GM19438 (cell line): ENCODE results near the gene PVALB.

ENCODE experiments used
- ATAC-seq: cut with Tn5 transposase; IDR thresholded peaks from one replicate; pipeline ENCODE4 v1.9.1; 2021; ENCODE audit warnings: low read depth; ENCODE audit not compliant: unreplicated experiment

Gene PVALB

DNA sequence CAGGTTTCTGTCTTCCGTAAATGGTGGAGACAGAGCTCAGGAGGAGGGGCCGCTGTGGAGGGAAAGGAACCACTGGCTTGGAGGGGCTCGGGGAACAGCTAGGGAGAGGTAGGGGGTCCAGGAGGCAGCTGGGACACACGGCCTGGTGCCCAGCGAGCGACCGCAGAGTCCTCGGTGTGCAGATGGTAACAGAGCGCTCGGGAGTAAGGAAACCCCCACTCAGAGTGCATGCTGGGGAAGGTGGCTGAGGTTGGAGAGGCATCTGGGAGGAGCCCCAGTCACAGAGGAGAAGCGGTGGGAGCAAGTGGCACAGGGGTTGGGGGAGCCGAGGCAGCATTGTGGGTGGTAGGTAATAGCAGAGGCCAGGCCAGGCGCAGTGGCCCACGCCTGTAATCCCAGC lies 33.2 kb upstream of the PVALB start:
- ATAC-seq: no peak

DNA sequence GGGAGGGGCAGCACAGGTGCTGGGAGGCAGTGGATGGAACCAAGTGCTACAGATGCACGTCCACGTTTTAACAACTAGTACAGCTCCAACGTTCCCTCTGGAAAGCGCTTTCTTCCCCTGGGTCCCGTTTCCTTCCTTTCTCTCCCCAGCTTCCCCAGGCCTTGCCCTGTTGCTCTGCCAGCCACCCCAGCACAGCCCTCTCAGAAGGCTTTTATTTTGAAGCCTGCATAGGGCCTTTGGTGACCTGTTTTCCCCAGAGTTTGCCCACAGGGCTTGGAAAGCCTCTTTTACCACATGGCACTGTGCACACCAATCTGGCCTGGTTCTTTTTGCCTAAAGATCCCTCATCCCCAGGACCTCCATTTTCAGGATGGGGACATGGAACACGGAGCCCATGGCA lies 30.1 kb upstream of the PVALB start:
- ATAC-seq: no peak

DNA sequence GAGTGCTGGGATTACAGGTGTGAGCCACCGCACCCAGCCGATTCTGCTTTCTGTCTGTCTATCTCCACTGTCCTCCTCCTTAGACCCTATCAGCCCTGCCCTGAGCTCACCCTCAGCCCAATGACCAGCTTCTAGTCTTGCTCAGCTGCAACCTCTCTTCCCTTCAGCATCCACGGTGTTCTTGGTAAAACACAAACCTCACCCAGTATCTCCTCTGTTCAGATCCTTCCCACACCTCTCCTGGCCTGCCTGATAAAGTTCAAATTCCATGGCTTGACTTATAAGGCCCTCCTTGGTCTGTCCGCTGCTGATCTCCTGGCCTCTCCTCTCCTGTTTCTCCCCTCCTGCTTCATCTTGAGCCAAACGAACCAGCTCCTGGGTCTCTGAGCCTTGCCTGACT lies 29.4 kb upstream of the PVALB start:
- ATAC-seq: no peak

DNA sequence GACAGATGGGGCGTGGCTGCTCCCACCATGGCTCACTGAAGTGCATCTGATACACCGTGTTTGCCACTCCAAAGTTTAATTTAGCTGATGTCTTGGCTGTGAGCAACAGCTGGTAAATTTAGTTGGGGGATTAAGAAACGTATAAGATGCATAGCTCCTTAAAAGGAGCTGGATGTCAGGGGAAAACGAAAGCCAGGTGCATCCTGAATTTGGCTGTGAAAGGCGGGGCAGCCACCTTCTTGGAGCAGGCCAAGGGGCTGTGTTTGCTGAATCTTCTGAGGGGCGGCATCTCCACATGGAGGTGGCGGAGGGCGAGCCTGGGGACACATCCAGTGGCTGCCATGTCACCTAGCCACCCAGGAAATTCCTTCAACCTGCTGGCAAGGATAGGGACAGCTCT lies 23.3 kb upstream of the PVALB start:
- no peak for ATAC-seq

DNA sequence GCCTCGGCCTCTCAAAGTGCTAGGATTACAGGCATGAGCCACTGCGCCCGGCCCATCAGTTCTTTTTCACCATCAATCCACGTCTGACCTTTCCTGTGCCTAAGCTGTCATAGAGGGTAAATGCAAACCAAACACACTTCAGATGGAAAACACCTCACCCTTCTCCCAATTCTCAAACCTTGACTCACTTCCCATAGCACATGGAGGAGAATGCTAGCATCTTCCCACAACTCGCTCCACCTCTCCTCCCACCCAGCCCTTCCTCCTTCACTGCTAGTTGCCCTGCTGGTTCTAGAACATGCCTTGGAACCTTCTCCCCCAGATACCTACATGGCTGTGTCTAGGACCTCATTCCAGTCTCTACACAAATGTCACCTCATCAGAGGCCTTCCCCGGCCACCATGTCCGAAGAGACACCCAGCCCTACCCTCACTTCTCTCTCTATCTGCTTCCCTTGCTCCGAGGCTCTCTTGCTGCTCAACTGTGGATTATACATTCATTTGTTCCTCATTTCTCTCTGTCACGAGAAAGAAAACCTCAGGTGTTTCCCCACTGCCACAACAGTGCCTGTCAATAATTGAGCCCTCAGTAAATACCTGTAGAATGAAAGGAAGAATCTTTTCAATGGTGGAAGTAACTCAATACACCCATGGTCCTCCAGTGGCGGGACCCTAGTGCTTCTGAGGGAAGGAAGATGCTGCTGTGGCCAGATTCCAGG lies 22.7 kb upstream of the PVALB start:
- no peak for ATAC-seq

DNA sequence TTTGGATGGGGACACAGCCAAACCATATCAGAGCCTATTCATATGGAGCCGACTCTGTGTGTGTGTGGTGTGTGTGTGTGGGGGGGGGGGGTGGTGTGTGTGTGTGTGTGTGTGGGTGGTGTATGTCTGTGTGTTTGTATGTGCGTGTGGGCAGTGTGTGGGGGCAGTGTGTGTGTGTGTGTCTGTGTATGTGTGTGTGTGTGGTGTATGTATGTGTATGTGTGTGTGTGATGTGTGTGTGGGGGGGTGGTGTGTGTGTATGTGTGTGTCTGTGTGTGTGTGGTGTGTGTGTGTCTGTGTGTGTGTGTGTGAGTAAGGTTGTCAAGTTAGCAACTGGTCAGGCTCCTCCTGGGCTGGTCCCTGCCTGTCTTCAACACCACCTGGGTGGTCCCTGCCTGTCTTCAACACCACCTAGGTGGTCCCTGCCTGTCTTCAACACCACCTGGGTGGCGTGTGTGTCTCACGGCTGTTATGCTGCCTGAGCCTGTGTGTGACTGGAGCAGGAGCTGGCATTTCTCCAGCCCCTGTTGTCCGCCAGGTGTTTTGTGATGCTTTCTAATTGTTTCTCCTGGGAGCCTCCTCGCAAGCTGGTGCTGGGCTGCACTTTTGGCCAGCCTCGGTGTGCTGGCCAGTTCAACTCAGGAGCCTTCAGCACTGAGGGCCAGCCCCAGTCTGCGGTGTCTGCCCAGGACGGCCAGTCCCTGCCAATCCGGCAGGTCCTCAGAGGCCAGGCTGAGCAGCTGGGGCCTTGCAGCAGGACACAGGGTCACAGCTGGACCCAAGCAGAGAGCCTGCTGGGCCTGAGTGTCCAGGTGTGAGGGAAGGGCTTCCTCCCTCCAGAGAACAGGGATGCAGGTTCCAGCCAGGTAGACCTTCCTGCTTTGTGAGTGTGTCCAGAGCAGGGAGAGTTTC lies 21.5 kb upstream of the PVALB start:
- ATAC-seq: no peak

DNA sequence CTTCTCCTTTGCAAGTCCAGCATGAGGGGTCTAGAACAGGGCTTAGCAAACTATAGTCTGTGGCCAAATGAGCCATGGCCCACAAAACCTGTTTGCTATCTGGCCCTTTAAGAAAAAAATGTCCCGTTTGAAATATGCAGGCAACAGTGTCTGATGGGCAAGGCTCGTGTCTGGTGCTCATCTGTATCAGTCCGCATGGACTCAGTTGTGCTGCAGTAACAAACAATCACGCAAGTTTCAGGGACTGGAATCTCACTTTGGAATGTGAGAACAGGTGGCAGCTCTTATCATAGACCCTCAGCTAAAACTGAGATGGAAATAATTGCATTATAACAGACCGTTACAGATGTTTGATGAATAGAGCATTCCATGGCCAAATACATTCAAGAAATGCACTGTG lies 19.1 kb upstream of the PVALB start:
- no peak for ATAC-seq

DNA sequence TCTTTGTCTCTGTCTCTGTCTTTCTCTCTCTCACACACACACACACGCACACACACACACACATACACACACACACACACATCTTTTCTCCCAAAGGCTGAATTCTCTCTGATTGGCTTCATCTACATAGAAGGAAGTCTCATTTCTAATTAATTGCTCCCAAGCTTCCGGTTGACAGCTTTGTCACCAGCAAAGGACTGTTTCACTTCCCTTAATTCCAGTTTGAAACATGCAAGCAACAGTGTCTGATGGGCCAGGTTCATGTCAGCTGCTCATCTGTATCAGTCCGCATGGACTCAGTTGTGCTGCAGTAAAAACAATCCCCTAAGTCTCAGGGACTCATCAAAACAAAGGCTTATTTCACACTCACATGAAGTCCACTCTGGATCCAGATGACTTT lies 16.2 kb upstream of the PVALB start:
- ATAC-seq: no peak

DNA sequence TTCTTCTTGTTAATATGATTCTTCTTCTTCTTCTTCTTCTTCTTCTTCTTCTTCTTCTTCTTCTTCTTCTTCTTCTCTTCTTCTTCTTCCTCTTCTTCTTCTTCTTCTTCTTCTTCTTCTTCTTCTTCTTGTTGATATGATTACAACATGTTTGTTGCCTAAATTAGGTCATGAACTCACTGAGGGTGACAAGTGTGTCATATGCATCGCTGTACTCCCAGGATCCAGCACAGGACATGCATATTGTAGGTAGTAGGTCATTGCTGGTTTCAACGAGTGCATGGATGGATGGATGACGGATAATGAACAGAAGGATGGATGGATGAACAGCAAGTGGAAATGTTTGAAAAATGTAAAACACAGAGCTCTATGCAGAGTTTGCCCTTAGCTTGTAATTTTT lies 14.9 kb upstream of the PVALB start:
- ATAC-seq: no peak

DNA sequence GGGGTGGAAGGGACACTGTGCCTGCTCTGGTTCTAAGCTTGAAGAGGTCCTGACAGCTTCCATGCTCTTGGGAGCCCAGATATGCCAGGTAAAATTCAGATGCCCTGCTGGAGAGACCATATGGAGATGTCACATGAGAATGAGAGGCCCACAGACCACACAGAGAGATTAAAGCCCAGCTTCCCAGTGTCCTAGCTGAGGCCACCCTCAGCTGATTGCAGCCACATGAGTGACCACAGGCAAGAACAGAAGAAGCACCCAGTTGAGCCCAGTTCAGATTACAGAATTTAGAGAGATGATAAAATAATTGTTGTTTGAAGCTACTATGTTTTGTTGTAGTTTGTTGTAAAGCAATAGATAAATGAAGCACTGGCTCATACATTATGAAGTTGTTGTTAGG lies 14.4 kb upstream of the PVALB start:
- ATAC-seq: no peak

DNA sequence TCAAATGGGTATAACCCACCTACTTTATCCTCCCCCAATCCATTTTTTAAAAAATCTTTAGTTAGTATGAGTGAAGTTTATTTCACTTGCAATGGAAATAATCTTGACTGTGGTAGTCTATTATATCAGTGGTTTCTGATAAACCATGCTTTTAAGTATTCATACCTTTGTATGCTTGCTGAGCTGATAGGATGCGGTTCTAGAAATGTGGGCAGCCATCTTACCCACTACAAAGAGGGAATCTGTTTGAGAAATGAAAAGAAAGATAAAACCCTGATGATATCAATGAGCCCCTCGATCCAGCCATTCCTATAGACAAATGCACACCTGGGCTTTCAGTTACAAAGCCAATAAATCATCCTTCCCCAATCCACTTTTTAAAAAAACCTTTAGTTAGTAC lies 13.8 kb upstream of the PVALB start:
- no peak for ATAC-seq

DNA sequence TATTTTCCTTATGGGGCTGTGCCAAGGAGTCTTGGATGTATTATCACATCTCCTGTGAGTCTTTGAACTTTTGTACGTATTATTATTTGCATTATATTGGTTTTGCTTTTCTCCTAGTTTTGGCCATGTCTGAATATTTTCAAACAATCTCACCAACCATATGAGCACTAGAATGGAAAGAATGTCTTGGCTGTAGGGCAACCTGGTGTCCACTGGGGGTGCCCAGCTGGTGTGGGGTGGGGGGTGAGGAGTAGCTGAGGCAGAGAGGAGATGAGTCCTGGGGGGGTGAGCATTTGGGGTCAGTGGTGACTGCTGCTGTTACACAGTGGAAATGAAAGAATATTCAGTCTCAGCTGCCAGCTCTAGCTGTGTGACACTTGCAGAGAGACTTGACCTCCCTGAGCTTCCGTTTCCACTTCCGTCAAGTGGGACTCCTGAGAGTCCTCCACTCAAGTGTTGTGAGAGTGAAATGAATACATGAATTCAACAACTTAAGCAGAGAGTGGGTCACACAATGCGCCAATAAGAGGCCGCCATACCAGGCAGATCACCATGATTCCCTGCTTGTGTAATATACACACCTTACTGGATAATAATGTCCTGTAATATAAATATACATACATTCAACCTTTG lies 12.7 kb upstream of the PVALB start:
- no peak for ATAC-seq

DNA sequence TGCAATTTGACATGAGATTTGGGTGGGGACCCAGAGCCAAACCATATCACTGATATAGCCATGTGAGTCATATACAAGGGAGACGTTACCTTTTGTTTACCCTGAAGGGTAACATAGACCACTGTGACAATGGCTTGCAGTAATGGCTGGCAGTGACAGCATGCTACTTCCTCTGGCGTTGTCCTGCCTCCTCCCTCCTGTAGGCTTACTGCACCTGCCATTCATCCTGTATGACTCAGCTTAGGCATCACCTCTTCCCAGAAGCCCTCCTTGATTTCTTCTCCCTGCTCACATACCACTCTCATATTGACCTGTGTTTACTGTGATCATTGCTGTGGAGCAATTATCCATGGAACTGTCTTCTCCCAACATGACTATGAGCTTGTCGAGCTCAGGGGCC lies 12.0 kb upstream of the PVALB start:
- ATAC-seq: no peak

DNA sequence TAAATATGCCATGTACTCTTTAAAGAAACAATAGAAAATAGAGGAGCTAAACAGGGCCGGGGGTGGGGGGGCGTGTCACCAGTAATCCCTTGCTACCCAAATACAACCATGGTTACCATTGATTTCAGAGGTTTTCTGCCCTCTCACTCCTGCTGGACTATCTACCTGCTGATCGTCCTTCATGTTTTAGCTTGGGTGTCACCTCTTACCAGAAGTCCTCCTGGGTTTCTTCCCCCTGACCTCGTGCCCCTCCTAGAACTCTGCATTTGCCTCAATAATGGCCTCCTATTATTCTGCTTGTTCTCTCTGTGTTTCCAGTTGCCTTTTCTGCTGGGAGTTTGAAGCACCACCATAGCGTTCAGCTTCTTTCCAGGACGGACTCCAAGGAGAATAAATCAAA lies 9.4 kb upstream of the PVALB start:
- ATAC-seq: no peak

DNA sequence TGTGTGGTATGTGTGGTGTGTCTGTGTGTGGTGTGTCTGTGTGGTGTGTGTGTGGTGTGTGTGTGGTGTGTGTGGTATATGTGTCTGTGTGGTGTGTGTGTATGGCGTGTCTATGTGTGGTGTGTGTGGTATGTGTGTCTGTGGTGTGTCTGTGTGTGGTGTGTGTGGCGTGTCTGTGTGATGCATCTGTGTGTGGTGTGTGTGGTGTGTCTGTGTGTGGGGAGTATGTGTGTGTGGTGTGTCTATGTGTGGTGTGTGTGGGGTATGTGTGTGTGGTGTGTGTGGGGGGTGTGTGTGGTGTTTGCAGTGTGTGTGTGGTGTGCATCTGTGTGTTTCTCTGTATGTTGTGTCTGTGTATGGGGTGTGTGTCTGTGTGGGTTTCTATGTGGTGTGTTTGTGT lies 7.8 kb upstream of the PVALB start:
- ATAC-seq: no peak

DNA sequence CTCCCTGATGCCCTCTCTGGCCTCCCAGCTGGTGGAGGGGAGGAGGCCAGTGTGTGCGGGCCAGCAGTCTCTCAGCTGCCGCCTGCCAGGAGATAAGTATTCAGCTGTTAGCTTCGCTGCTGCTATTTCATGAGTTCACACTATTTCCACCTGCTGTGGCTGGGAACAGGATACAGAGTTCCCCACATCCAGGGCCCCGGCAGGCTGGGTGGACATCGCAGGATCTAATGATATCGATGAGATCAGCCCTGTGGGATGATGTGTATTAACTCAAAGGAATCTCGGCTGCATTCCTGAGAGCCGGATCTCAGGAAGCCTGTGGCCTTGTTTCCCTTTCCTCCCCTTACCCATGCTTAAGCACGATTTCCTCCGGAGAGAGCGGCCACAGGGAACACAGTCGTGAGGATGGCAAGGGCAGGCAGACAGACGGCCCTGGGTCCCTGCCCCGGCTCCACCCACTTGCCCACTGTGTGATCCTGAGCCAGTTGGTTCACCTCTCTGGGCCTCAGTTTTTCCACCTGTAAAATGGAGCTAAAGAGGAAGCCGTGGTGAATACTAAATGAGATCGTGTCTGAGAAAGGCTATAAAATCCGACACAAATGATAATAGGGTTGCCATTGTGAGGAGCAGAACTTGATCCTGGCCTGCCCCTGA lies 6.5 kb upstream of the PVALB start:
- no peak for ATAC-seq

DNA sequence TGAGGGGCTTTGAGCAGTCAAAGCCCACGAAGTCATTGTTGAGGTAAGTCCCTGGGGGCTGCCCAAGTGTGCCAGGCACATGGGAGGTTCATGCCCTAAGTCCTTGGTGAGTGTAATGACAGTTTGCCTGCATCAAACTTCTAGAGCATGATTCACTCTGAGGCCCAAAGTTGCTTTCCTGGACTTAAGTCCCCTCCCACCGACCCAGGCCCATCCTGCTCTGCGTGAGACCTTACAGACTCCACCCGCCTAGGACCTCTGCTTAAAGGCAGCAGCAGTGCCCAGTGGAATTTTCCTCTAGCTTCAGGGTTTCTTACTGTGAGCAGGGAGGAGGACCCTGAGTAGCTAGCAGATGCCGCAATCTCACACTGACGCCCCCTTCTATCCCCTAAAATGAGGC lies 5.7 kb upstream of the PVALB start:
- ATAC-seq: no peak

DNA sequence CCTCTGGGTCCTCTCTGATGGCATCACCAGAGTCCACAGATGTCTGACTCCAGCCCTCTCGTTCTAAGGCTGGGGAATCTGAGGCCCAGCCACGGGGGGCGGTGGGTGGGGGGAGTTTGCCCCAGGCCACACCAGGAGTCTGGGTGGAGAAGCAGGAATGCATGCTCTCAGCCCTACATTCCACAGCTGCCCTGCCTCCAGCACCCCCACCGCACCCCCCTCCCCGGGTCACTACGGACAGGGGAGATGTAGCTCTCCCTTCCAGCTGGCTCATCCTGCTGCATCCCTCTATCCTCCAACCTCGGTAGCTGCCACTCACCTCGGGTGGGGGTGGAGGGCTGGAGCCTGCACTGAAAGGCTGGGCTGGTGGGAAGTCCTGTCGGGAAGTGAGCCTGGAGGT lies 2.3 kb upstream of the PVALB start:
- ATAC-seq: no peak

DNA sequence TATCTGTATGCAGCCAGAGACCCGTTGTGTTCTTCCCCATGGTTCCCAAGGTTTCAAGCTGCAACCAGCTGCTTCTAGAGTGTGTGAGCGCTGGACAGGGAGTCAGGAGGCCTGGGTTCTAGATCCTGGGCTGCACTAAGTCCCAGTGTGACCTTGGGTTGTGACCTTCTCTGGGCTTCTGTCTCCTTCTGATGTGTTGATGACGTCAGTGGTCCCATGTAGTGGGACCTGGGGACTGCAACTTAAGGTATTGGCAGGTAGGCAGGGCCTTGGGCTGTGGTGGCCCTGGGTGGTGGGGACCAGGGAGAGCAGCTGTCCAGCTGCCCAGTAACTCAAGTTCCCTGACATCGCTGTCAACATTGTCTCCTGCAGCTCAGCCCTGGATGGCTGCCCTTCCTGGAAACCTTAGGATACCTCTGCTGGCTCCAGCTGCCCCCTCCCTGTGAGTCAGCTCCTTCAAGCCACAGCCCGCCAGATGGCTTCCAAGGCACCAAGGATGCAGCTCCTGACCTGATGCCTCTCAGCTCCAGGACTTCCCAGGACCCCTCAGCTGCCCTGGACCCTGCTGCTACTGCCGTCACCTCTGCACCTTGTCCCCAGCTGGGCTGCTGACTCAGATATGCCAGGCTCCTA lies 1.3 kb upstream of the PVALB start:
- ATAC-seq: no peak

DNA sequence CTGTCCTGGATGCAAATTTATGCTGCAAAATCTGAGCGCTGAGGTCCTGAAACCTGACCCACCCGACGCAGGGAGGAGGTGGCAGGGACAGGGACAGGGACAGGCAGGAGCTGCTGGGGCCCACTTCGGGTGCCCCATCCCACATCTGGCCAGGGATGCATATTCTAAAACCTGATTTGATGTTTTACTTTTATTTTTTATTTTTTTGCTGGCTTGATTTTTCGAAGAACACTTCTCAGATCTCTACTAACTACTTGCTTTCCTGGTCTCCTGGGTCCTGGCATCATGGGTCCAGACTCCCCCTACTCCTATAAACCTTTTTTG lies 652 bp upstream of the PVALB start:
- no peak for ATAC-seq

DNA sequence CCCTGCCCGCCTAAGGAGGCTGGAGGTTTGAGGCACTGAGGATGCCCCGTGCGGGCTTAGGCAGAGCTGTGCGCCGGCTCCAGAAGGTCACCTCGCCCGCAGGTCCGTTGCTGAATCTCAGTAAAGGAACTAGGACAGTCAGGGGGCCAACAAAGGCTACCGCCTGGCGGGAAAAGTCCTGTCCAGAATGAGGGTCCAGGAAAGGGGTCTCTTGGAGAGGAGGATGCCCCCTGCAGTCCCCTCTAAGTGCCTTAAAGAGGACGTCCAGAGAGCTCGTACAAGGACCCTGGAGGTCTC lies 548 bp downstream of the PVALB start:
- no peak for ATAC-seq
